Stomach smooth muscle (tissue), 2 donors: ENCODE results near the gene ARHGAP26.

Experiments used
- H3K27ac ChIP-seq: one replicate; pipeline ENCODE4 v1.7.0; 2013; ENCODE audit warnings: mild to moderate bottlenecking, low read length, inconsistent platforms
- H3K27me3 ChIP-seq, 2 donors: one replicate each; pipeline ENCODE4 v1.7.0; 2013; ENCODE audit warnings: low read length in 2 of 2; ENCODE audit not compliant: insufficient read depth in 2 of 2, control insufficient read depth in 1 of 2
- H3K36me3 ChIP-seq, 2 donors: one replicate each; pipeline ENCODE4 v1.7.0; 2013; ENCODE audit warnings: low read length in 2 of 2; ENCODE audit not compliant: control insufficient read depth in 2 of 2, insufficient read depth in 2 of 2
- H3K4me1 ChIP-seq: one replicate; pipeline ENCODE4 v1.7.0; 2013; ENCODE audit warnings: low read length; ENCODE audit not compliant: control insufficient read depth, insufficient read depth
- H3K4me3 ChIP-seq, 2 donors: one replicate each; pipeline ENCODE4 v1.7.0; 2013; ENCODE audit warnings: low read length in 2 of 2
- H3K9ac ChIP-seq, 2 donors: one replicate each; pipeline ENCODE4 v1.7.0; 2013; ENCODE audit warnings: low read length in 2 of 2, mild to moderate bottlenecking in 1 of 2
- H3K9me3 ChIP-seq, 2 donors: one replicate each; pipeline ENCODE4 v1.7.0; 2013; ENCODE audit warnings: low read length in 2 of 2; ENCODE audit not compliant: control insufficient read depth in 2 of 2
- donor health status: healthy.
- donor health status: Pancreatic carcinoma.

Gene ARHGAP26

GRCh38 chr5:143213851-143214363 is 443.7 kb downstream of the ARHGAP26 start:
- Histone ChIP-seq H3K4me1 (peaks cover 6% of the 10 kb centered on the region), H3K9ac (no peak overlapping the region), H3K36me3 (peaks cover 0 to 6% of the 10 kb centered on the region in 2 donors), H3K9me3 (no peaks in the 10 kb centered on the region), H3K27ac (no peak overlapping the region), H3K4me3 (no peak overlapping the region), H3K27me3 (no peaks in the 10 kb centered on the region)

- no peak overlapping the region for H3K4me3 ChIP-seq
- H3K27me3 ChIP-seq, result no peaks in the 10 kb centered on the region
- peaks cover 0 to 6% of the 10 kb centered on the region in 2 donors for H3K36me3 ChIP-seq
- H3K4me1 ChIP-seq, result peaks cover 6% of the 10 kb centered on the region
- H3K9me3 ChIP-seq, result no peaks in the 10 kb centered on the region
- no peak overlapping the region for H3K9ac ChIP-seq
- H3K27ac ChIP-seq, result no peak overlapping the region
Measured at GRCh38 chr5:143214458-143214857, 444.3 kb downstream of the ARHGAP26 start.

GRCh38 chr5:143214890-143215289 is 444.7 kb downstream of the ARHGAP26 start:
- Histone ChIP-seq H3K27ac (no peak overlapping the region), H3K36me3 (peaks cover 0 to 6% of the 10 kb centered on the region in 2 donors), H3K4me1 (peaks cover 10% of the 10 kb centered on the region)

GRCh38 chr5:143215690-143216089 is 445.5 kb downstream of the ARHGAP26 start:
- no peaks in the 10 kb centered on the region for H3K27me3 ChIP-seq
- no peak overlapping the region for H3K27ac ChIP-seq
- no peak overlapping the region for H3K9ac ChIP-seq
- H3K4me1 ChIP-seq, result peaks cover 11% of the 10 kb centered on the region
- peaks cover 0 to 6% of the 10 kb centered on the region in 2 donors for H3K36me3 ChIP-seq
- H3K4me3 ChIP-seq, result no peak overlapping the region
- H3K9me3 ChIP-seq, result no peaks in the 10 kb centered on the region

More at GRCh38 chr5:143214890-143215289, 444.7 kb downstream of the ARHGAP26 start:
- no peak overlapping the region for H3K9ac ChIP-seq
- H3K9me3 ChIP-seq, result no peaks in the 10 kb centered on the region
- no peak overlapping the region for H3K4me3 ChIP-seq
- no peaks in the 10 kb centered on the region for H3K27me3 ChIP-seq

- no peak overlapping the region for H3K27ac ChIP-seq
Measured at GRCh38 chr5:143216211-143216610, 446.0 kb downstream of the ARHGAP26 start.

GRCh38 chr5:143217065-143217803 is 447.1 kb downstream of the ARHGAP26 start:
- peaks cover 0 to 6% of the 10 kb centered on the region in 2 donors for H3K36me3 ChIP-seq
- no peak overlapping the region for H3K27ac ChIP-seq
- no peaks in the 10 kb centered on the region for H3K27me3 ChIP-seq
- H3K9ac ChIP-seq, result no peak overlapping the region
- H3K4me1 ChIP-seq, result peaks cover 12% of the 10 kb centered on the region
- no peak overlapping the region for H3K4me3 ChIP-seq
- no peaks in the 10 kb centered on the region for H3K9me3 ChIP-seq

More at GRCh38 chr5:143216211-143216610, 446.0 kb downstream of the ARHGAP26 start:
- Histone ChIP-seq H3K9me3 (no peaks in the 10 kb centered on the region), H3K27me3 (no peaks in the 10 kb centered on the region), H3K4me1 (peaks cover 11% of the 10 kb centered on the region), H3K36me3 (peaks cover 0 to 6% of the 10 kb centered on the region in 2 donors), H3K4me3 (no peak overlapping the region), H3K9ac (no peak overlapping the region)

GRCh38 chr5:143217804-143218160 is 447.6 kb downstream of the ARHGAP26 start:
- no peak overlapping the region for H3K9ac ChIP-seq
- peaks cover 0 to 6% of the 10 kb centered on the region in 2 donors for H3K36me3 ChIP-seq
- no peak overlapping the region for H3K27ac ChIP-seq
- no peaks in the 10 kb centered on the region for H3K9me3 ChIP-seq
- no peak overlapping the region for H3K4me3 ChIP-seq
- H3K4me1 ChIP-seq, result peaks cover 18% of the 10 kb centered on the region
- no peaks in the 10 kb centered on the region for H3K27me3 ChIP-seq

- Histone ChIP-seq H3K4me3 (no peak overlapping the region), H3K4me1 (peaks cover 21% of the 10 kb centered on the region), H3K27me3 (no peaks in the 10 kb centered on the region), H3K27ac (no peak overlapping the region), H3K9me3 (no peaks in the 10 kb centered on the region), H3K36me3 (peaks cover 0 to 6% of the 10 kb centered on the region in 2 donors), H3K9ac (no peak overlapping the region)
Measured at GRCh38 chr5:143218517-143219170, 448.5 kb downstream of the ARHGAP26 start.

GRCh38 chr5:143219696-143220095 is 449.5 kb downstream of the ARHGAP26 start:
- Histone ChIP-seq H3K27ac (no peak overlapping the region), H3K9me3 (no peaks in the 10 kb centered on the region), H3K9ac (no peak overlapping the region), H3K4me1 (peaks cover 21% of the 10 kb centered on the region), H3K4me3 (no peak overlapping the region), H3K36me3 (peaks cover 0 to 6% of the 10 kb centered on the region in 2 donors), H3K27me3 (no peaks in the 10 kb centered on the region)

GRCh38 chr5:143220748-143221251 is 450.6 kb downstream of the ARHGAP26 start:
- Histone ChIP-seq H3K4me3 (no peak overlapping the region), H3K27ac (no peak overlapping the region), H3K9ac (no peak overlapping the region), H3K9me3 (no peaks in the 10 kb centered on the region), H3K4me1 (peaks cover 21% of the 10 kb centered on the region), H3K27me3 (no peaks in the 10 kb centered on the region), H3K36me3 (peaks cover 0 to 4% of the 10 kb centered on the region in 2 donors)
